NCI-H128 (cell line): ENCODE measurements around the gene SIRPA.
"Not testable (repeated sequence)": the region's sequence is repeated elsewhere in the genome, so short reads cannot be mapped to it uniquely, and the experiment has no call there.

ENCODE experiments used
- DNase-seq: peaks from one replicate; lab custom pipeline; 2025; ENCODE audit not compliant: unreplicated experiment; lab: John Stamatoyannopoulos, UW

Gene SIRPA

DNA sequence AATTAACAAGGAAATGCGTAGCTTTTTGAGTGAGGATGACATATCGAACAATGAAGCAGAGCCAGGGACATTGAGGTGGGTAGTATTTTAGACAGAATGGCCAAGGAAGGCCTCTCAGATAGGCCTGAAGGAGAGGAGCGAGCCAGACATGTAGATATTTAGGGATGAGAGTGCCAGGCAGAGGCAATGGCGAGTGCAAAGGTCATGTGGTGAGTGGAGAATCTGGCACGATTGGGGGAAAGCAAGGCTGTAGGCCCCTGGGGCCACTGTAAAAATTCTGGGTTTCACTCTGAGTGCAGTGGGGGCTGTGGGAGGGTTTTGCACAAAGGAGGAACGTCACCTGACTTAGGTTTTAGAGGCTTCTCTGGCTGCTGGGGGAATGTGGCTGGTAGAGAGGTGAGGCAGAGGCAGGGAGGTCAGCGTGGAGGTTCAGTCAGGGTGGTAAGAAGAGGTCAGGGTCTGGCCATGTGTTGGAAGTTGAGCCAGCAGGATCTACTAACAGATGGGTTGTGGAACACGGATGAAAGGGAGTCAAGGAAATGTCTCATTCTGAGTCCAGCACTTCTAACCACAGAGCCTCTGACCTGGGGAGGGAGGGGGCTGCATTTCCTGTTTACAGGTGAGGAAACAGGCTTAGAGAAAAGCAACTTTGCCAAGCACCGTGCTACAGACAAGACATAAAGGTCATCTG is 11.3 kb downstream of the SIRPA start:
- no peak for DNase-seq

DNA sequence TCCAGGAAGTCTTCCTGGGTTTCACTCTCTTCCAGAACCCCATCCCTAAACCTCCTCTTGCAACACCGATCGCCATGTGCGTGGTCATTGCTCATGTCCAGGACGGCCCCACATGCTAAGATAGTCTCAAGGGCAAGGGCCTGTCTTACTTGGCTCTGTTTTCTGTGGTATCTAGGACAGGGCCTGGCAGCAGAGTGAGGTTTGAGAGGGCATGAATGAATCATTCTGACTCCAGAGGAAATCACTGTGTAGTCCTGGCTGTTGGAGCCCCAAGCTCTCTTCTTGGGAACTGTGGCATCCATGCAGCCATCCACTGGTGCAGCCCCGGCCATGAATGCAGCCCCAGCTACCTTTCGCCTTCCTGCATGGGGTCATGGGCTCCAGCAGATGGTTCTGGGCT is 12.4 kb downstream of the SIRPA start:
- no peak for DNase-seq

DNA sequence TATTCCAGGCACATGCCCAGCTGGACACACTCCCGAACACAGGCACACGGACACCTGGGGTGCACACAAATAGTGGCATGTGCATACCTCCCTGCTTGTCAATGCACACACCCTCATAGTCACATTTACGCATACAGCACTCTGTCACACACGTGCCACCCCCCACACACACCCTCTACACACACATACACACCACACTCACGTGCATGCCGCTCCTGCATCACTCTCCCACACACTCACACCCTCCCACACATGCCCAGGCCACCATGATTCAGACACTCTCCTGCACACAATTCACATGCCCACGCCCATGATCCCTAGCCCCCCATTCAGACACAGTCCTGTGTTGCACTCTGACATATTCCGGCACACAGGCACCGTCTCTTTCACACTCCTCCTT is 13.0 kb downstream of the SIRPA start:
- DNase-seq: no peak

DNA sequence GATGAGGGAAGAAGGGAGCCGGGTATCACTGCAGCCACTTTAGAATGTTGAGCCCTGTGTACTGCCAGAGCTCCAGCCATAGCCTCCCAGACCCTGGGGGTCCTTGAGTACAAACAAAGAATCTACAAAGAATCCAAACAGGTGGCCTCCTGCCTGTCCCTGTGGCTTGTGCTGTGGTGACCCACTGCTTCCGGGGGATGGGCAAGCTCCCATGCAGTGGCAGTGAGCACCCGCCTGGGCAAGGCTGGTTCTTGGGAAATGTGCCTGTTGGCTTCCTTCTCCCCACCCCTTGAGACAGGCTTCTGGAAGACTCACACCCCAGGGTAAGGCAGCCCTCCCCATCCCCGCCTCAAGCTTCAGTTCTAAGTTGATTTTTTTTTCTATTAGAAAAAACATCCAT is 13.9 kb downstream of the SIRPA start:
- no peak for DNase-seq

DNA sequence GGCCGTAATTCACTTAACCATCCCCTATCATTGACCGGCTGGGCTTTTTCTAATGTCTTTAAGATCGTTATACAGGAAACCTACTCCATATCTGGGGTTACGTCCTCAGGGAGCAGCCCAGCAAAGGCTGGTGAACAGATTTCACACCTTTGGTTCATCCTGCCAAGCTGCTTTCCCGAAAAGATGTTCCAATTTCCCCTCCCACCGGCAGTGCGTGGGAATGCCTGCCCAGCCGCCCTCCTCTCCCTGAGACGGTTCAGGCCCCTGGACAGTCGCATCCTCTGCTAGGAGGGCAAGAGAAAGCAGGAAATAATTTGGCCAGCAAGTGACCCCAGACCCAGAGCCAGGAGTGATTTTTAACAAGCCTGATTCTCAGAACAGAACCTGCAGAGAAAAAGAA is 16.3 kb downstream of the SIRPA start:
- no peak for DNase-seq

DNA sequence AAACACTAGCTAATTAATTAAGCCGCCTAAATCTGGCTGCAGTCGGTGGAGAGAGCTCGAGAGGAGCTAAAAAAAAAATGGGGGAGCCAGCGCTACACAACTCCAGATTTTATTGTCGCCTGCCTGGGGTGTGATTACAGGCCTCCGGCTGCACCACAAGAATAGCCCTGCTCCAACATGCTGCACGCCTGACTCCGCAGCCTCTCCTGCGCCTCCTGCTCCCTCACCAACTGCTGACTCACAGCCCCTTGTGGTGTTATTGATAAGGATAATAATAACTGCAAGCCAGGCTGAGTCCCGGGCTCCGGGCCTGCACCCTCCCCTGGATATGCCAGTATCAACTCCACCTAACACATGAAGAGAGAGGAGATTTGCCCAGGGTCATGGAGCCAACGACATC is 16.8 kb downstream of the SIRPA start:
- DNase-seq: no peak

DNA sequence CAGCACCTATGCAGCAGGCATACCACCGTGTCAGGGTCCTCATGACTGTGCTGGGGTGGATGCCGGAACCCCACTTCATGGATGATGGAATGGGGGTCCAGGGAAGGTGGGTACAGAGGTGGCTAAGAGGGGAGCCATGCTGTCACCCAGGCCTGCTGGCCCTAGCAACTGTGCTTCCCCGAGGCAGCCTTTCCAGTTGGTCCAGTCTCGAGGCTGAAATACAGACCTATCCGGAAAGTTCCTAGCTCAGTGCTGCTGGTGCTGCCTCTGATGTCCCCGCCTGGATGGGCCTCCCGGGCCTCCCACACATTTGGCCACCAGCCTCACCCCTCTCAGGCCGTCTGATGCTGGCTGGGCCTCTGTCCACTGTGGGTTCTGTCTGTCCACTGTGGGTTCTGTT is 17.4 kb downstream of the SIRPA start:
- DNase-seq: no peak

DNA sequence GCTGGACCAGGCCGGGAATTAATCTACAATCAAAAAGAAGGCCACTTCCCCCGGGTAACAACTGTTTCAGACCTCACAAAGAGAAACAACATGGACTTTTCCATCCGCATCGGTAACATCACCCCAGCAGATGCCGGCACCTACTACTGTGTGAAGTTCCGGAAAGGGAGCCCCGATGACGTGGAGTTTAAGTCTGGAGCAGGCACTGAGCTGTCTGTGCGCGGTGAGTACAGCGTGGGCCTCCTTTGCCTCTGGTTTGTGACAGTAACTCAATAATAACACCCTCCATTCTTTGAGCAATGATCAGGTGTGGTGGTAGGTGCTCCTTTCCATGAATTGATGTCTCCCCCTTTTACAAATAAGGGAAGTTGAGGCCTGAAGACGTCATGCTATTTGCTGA is 20.0 kb downstream of the SIRPA start:
- DNase-seq: not testable (repeated sequence)

DNA sequence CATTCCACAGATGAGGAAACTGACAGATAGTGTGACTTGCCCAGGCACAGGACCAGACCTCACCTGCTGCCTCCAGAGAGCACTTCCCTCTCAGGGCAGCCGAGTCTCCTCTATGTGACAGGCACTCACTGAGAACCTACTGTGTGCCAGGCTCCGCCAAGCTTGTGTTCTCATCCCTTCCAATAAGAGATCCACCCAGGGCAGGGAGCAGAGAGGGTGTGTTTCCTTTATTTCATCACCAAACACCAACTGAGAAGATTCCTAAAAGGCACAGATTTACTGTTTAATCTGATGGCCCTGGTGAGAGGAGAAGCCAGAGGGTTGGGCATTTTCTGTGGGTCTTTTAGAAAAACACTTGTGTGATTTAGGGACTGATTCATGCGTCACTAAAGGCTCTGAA is 20.5 kb downstream of the SIRPA start:
- no peak for DNase-seq

DNA sequence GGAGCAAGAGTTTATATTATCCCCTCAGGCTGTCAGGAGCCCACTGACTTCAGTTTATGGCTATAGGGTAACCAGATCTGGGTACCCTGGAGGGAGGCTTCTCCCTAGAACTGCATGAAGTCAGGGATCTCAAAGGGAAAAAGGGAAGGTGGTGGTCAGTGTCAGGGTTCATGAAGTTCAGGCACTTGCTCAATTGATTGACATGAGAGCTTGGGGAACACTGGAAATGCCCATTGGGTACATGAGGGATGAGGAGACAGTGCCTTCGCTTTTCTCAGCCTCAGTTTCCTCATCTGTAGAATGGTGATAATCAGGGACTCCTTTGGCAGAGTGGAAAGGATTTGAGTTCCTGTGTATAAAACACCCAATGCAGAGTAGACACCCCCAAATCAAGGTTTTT is 22.6 kb downstream of the SIRPA start:
- no peak for DNase-seq

DNA sequence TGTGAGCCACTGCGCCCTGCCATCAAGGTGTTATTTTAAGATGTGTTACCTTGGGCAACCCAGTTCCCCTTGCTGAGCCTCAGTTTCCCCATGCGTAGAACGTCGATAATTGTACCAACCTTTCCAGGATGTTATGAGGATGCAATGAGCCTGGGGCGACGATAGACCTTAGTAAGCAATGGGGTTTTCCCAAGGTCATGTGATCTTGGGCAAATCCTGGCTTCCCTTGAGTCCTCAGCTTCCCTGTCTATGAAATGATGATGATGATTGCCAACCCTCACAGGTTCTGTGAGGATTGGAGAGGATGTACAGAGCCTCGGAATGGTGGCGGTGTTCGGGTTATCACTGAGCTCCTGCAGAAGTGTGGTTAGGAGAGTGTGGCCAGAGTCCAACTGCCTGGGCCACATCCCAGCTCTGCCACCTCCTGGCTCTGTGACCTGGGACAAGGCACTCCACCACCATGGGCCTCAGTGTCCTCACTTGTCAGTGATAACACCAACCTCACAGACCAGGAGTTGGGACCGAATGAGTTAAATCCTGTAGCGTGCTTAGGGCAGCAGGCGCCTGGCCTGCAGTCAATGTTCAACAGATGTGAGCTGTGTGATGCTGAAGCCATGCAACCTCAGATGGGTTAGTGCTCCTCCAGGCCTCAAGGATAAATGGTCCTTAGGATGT is 23.4 kb downstream of the SIRPA start:
- DNase-seq: no peak

DNA sequence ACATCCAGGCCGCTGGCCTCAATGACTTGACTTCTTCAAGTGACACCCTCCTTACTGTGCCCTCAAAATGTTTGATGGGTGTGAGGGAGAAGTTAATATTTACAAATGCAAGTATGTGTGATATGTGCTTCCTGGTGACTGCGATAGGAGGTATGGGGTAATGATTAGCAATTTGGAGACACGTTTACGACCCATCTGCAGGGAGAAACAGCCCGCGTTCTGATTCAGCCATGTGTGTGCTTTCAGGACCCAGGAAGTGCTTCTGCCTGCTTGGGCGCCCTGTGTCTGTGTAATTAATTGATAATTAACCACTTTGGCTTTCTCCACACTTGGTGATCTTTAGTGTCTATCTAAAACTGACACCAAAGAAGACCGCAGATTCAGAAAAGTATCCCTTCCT is 25.0 kb downstream of the SIRPA start:
- DNase-seq: no peak

DNA sequence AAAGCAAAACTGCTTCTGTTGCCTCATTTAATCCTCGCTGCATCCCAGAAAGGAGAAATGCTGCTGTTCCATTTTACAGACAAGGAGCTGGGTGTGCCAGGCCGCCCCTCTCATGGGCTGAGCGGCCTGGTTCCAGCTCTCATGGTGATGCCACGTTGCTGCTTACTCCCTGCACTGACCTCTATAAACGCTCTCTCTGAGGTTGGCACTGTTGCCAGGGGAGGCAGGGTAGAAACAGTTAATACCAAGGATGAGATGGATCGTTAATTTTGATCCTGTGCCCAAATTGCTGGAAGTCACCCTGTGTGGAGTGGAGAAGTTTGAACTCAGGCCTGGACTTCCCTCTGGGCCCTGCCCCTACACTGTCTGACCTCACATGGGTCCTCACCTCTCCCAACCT is 25.6 kb downstream of the SIRPA start:
- no peak for DNase-seq

DNA sequence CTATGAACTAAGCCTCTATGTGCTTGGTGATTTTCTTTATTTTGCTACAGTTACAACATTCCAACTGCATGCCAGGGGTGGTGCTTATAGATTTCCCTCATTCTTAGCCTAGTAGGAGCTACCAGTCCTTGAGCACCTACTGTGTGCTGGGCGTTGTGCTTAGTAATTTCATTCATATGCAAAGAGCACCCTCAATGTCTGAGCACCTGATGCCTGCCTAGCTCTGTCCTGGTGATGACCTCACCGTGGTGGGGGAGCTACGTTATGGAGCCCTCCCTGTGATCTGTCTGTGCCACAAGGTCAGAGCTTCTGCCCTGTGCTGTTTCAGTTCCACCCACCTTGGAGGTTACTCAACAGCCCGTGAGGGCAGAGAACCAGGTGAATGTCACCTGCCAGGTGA is 26.8 kb downstream of the SIRPA start:
- DNase-seq: not testable (repeated sequence)

DNA sequence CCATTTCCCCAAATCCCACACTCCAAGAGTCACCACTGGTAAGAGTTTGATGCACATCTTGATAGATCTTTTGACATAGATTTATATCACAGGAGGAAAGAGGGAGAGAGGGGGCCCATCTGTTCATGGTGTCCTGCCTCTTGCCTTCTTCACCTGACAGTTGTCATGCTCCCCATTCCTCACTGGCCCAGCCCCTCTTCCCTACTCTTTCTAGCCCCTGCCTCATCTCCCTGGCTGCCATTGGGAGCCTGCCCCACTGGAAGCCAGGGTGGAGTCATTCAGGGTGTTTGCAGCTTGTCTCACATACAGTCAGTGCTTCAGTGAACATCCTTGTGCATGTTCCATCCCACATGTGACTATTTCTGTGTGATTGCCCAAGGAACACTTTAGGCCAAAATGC is 27.6 kb downstream of the SIRPA start:
- DNase-seq: no peak

DNA sequence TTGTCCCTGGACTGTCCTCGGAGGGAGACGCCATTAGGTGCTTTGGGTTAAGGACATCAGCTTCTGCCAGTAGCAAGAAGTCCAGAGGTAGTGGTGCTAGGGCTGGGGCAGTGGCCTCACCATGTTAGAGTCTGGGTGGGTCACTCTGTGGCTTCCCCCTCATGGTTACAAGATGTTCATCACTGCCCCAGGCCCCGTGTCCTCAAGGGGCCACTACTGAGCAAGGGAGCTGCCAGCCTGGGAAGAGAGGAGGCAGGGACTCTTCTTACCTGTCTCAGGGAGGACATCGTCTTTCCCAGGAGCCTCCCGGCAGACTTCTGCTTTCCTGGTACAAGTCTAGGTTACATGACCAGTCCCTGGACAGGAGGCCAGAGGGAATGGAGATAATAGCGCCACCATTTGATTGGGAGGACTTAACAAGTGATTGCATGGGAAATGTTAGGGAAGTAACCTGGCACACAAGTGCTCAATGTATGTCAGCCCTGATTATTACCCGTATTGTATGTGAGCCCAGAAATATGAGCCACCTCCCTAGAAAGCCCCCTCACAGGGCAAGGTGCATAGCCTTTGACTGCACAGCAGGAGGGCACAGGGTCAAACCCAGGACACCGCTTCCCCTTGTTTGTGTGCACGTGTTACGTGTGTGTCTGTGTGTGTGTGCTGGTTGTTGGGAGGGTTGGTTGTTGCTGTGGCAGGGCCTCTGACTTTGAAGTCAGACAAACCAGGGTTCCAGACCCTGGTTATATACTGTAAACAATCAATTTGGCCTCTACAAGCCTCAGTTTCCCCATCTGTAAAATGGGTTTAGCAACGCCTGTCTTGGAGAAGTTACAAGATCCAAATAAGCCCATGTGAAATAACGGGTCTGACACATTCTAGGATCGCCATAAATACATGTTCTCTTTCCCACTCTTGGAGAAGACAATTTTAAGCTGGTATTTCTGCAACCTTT is 30.0 kb downstream of the SIRPA start:
- no peak for DNase-seq

DNA sequence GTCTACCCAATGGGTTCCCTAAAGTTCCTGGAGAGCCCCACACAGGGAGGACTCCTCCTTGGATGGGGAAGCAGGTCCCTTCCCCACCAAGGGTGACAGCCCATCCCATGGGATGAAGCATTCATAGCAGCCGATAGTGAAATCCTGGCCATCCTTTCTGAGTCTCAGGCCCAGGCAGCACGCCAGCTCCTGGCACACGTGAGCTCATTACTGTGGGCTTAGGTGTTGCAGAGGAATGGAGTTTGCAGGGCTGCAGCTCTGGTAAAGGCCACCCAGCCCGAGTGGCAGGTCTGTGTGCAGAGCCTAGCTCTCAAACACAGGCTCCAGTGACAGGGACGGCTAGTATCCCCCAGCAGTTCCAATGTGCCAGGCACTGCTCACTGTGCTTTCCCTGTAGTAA is 31.0 kb downstream of the SIRPA start:
- no peak for DNase-seq

DNA sequence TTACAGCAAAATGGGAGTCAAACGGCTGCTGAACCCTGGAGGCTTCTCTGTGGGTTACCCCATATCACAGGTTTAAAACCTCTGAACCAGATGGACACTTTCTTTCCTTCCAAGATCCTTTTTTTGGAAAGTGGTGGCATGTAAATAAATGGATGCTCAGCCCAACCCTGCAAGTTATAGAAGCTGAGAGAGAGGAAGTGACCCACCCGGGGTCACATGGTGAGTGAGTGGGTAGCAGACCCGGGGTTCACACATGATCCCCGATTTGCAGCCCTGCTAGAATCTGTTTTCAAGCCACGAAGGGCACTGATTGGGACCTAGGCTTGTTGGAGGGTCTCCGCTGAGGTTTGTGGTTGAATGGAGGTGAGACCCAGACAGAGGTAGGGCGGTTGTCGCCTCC is 32.0 kb downstream of the SIRPA start:
- no peak for DNase-seq

DNA sequence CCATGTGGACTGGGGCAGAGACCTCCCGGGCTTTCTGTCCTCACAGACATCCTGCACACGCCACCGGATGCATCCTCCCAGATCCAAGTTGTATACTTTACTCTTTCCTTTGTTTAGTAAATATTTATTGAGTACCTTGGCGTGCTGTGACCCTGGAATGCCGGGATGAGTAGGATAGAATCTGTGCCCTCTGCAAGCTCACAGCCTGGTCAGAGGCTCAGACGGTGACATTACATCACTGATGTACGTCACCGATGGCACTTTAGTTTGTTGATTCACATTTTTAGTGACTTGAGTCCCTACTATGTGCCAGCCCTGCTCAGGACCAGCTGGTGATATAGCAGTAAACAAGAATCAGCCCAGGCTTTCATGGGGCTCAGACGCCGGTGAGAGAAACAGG is 32.9 kb downstream of the SIRPA start:
- no peak for DNase-seq

DNA sequence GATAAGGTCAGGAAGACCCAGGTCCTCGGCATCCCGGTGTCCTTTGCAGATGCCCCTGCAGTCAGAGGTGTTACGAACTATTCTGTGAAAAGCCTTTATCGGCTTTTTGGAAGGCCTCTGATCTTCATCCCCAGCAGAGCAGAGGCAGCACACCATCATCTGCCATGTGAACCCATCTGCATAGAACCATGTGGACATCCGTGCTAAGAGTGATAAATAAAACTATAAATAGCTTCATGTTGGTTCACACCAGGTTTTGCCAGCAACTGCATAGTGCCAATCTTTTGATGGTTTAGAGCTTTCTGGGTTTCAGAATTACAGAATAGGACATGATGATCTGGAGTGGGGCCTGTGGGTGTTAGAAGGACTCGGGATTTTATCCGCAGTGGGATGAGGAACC is 33.6 kb downstream of the SIRPA start:
- DNase-seq: no peak

DNA sequence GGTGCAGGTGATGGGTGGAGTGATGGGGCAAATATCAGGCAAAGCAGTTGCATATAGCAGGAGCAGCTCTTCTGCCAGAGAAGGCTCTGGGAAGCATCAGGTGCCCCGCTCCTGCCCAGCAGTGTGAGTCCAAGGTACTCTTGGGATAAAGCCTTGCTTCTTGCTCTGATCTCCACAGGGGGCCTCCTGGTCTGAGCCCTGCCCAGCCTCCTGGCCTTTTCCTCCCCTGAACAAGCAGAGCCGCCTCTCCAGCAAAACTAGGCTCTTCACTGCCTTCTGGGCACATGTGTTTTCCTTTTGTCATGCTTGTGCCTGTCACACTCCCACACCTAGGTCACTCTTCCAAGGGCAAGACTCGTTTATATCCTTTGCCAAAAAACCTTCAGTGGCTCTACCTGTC is 34.3 kb downstream of the SIRPA start:
- no peak for DNase-seq

DNA sequence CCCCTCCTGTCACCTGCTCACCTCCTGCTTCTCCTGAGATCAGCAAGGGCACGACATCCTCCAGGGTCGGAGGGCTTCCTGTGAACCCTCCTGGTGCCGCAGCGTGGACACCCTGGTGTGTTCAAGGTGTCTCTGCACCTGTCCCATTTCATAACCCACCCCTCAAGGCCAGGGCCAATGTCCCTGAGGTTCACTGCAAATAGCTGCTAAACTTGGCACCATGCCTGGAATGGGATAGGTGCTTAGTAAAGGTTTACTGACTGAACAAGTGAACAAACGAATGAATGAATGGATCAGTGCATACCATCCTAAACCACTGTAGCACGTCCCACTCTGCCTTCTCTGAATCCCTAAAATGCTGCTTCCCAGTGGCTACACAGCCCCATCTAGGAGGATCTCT is 35.0 kb downstream of the SIRPA start:
- no peak for DNase-seq
